ENCODE data around the gene EXOC6. TPM values are rescaled to one million over a fixed set of nuclear protein-coding genes. Genes with fewer than 3 reads are reported as not detected.

The EXOC6 gene
- polyA plus RNA-seq, 1 donor from 2014 or later = 26.3 TPM

DNA sequence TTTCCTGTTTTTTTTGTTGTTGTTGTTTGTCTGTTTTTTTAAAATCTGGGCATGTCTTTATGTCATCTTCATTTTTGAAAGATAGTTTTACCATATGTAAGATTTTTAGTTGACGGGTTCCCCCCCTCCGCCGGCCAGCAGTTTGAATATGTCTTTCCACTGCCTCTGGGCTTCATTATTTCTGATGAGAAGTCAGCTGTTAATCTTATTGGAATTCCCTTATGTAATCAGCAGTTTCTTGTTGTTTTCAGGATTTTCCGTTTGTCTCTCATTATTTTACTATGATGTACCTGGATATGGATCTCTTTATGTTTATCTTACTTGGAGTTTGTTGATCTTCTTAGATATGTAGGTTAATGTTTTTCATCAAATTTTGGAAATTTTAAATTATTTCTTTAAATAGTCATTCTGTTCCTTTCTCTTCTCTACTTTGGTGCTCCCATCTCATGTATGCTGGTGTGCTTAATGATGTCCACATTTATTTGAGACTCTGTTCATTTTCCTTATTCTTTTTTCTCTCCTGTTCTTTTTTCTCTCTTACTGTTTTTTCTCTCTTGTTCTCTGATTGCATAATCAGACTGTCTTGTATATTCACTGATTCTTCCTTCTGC is 9.7 kb downstream of the EXOC6 start:
- Histone ChIP-seq H4K20me1 (ENCODE audit: insufficient read depth) (no peaks in the 10 kb centered on the region), H3K4me3 (ENCODE audit: low read length) (no peak overlapping the region), H3K9ac (ENCODE audit: low read length) (no peak overlapping the region), H3K4me2 (ENCODE audit: low read length) (no peak overlapping the region), H2AFZ (ENCODE audit: low read depth, low read length) (no peak overlapping the region), H3K9me3 (ENCODE audit: low read length) (no peaks in the 10 kb centered on the region), H3K79me2 (replicated peaks; ENCODE audit: insufficient read depth, low read length) (peaks cover 42% of the 10 kb centered on the region), H3K27ac (ENCODE audit: low read length) (no peak overlapping the region), H3K9me2 (ENCODE audit: insufficient read depth, low read length) (no peaks in the 10 kb centered on the region), H3K36me3 (ENCODE audit: insufficient read depth, low read length) (no peaks in the 10 kb centered on the region), H3F3A (ENCODE audit: insufficient read depth, low read length, poor library complexity, severe bottlenecking) (no peaks in the 10 kb centered on the region), H3K27me3 (ENCODE audit: insufficient read depth, low read depth, low read length) (no peaks in the 10 kb centered on the region)
- TF ChIP-seq TAF1 (IDR thresholded peaks at IDR 0.05; ENCODE audit: low read depth) (no peak), EP300 (conservative IDR thresholded peaks at IDR 0.05; ENCODE audit: poor library complexity, severe bottlenecking) (no peak), SMC3 (conservative IDR thresholded peaks at IDR 0.05; ENCODE audit: poor library complexity) (no peak), RAD21 (conservative IDR thresholded peaks at IDR 0.05) (no peak), MXI1 (conservative IDR thresholded peaks at IDR 0.05; ENCODE audit: poor library complexity, severe bottlenecking) (no peak), EZH2 (IDR thresholded peaks at IDR 0.05; ENCODE audit: borderline replicate concordance, insufficient read depth, low read length, poor library complexity, severe bottlenecking) (no peak), POLR2AphosphoS5 (IDR thresholded peaks at IDR 0.05) (no peak)
- TF ChIP-seq, protein P1, sequence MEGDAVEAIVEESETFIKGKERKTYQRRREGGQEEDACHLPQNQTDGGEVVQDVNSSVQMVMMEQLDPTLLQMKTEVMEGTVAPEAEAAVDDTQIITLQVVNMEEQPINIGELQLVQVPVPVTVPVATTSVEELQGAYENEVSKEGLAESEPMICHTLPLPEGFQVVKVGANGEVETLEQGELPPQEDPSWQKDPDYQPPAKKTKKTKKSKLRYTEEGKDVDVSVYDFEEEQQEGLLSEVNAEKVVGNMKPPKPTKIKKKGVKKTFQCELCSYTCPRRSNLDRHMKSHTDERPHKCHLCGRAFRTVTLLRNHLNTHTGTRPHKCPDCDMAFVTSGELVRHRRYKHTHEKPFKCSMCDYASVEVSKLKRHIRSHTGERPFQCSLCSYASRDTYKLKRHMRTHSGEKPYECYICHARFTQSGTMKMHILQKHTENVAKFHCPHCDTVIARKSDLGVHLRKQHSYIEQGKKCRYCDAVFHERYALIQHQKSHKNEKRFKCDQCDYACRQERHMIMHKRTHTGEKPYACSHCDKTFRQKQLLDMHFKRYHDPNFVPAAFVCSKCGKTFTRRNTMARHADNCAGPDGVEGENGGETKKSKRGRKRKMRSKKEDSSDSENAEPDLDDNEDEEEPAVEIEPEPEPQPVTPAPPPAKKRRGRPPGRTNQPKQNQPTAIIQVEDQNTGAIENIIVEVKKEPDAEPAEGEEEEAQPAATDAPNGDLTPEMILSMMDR (IDR thresholded peaks at IDR 0.05; ENCODE audit: poor library complexity, severe bottlenecking) = no peak
- TF ChIP-seq, protein P2, sequence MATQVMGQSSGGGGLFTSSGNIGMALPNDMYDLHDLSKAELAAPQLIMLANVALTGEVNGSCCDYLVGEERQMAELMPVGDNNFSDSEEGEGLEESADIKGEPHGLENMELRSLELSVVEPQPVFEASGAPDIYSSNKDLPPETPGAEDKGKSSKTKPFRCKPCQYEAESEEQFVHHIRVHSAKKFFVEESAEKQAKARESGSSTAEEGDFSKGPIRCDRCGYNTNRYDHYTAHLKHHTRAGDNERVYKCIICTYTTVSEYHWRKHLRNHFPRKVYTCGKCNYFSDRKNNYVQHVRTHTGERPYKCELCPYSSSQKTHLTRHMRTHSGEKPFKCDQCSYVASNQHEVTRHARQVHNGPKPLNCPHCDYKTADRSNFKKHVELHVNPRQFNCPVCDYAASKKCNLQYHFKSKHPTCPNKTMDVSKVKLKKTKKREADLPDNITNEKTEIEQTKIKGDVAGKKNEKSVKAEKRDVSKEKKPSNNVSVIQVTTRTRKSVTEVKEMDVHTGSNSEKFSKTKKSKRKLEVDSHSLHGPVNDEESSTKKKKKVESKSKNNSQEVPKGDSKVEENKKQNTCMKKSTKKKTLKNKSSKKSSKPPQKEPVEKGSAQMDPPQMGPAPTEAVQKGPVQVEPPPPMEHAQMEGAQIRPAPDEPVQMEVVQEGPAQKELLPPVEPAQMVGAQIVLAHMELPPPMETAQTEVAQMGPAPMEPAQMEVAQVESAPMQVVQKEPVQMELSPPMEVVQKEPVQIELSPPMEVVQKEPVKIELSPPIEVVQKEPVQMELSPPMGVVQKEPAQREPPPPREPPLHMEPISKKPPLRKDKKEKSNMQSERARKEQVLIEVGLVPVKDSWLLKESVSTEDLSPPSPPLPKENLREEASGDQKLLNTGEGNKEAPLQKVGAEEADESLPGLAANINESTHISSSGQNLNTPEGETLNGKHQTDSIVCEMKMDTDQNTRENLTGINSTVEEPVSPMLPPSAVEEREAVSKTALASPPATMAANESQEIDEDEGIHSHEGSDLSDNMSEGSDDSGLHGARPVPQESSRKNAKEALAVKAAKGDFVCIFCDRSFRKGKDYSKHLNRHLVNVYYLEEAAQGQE (IDR thresholded peaks at IDR 0.05; ENCODE audit: borderline replicate concordance) = no peak

DNA sequence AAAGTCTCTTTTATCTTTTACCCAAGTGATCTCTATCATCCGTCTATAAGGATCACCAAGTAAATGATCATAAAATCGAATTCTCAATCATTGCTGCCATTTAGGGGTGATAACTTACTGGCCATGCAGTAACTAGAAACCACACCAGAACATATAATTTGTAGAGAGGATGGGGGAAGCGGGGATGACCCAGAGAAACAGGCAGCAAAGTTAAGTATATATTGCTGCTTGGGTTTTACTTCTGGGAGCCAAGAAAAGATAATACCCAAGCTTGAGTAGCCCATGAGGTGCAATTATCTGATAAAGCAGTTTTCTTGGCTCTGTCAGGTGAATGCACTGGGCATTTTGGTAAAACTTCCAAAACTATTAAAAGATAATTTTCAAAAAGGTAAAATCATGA is 18.9 kb downstream of the EXOC6 start:
- H3K27me3 ChIP-seq (ENCODE audit: insufficient read depth, low read depth, low read length) = no peaks in the 10 kb centered on the region
- no peak overlapping the region for H3K9ac ChIP-seq (ENCODE audit: low read length)
- H2AFZ ChIP-seq (ENCODE audit: low read depth, low read length) = no peak overlapping the region
- H3K79me2 ChIP-seq (replicated peaks; ENCODE audit: insufficient read depth, low read length) = no peaks in the 10 kb centered on the region
- no peaks in the 10 kb centered on the region for H4K20me1 ChIP-seq (ENCODE audit: insufficient read depth)
- H3K9me2 ChIP-seq (ENCODE audit: insufficient read depth, low read length) = no peaks in the 10 kb centered on the region
- no peak overlapping the region for H3K27ac ChIP-seq (ENCODE audit: low read length)
- no peak overlapping the region for H3K4me2 ChIP-seq (ENCODE audit: low read length)
- H3K9me3 ChIP-seq (ENCODE audit: low read length) = no peaks in the 10 kb centered on the region
- no peaks in the 10 kb centered on the region for H3F3A ChIP-seq (ENCODE audit: insufficient read depth, low read length, poor library complexity, severe bottlenecking)
- TF ChIP-seq, protein P1 (IDR thresholded peaks at IDR 0.05; ENCODE audit: poor library complexity, severe bottlenecking) = no peak
- no peak for TF ChIP-seq POLR2AphosphoS5 (IDR thresholded peaks at IDR 0.05)
- no peak for TF ChIP-seq EP300 (conservative IDR thresholded peaks at IDR 0.05; ENCODE audit: poor library complexity, severe bottlenecking)
- TF ChIP-seq, protein P2 (IDR thresholded peaks at IDR 0.05; ENCODE audit: borderline replicate concordance) = no peak
- no peak for TF ChIP-seq RAD21 (conservative IDR thresholded peaks at IDR 0.05)
- no peak for TF ChIP-seq MXI1 (conservative IDR thresholded peaks at IDR 0.05; ENCODE audit: poor library complexity, severe bottlenecking)
- no peak for TF ChIP-seq EZH2 (IDR thresholded peaks at IDR 0.05; ENCODE audit: borderline replicate concordance, insufficient read depth, low read length, poor library complexity, severe bottlenecking)
- no peak for TF ChIP-seq SMC3 (conservative IDR thresholded peaks at IDR 0.05; ENCODE audit: poor library complexity)
- TF ChIP-seq TAF1 (IDR thresholded peaks at IDR 0.05; ENCODE audit: low read depth) = no peak
- H3K4me3 ChIP-seq (ENCODE audit: low read length) = no peak overlapping the region
- no peaks in the 10 kb centered on the region for H3K36me3 ChIP-seq (ENCODE audit: insufficient read depth, low read length)

Data from neural cell (in vitro differentiated cells).